Fibroblast of pulmonary artery (primary cell): ENCODE measurements around the gene FILIP1L.

Experiments used
- DNase-seq: peaks from one replicate; pipeline ENCODE4 v3.0.0-alpha.2; 2010; ENCODE audit warnings: low read depth
- H3K4me3 ChIP-seq: replicated peaks from 2 replicates; pipeline ENCODE4 v1.5.1; 2011; ENCODE audit warnings: low read depth, mild to moderate bottlenecking, control low read depth, low read length, moderate library complexity
- TF ChIP-seq, protein P1 (sequence below): IDR thresholded peaks from 2 replicates; pipeline ENCODE4 v1.5.1; 2011; ENCODE audit warnings: mild to moderate bottlenecking, control low read depth, low read length, inconsistent platforms; ENCODE audit errors: missing control alignments

The FILIP1L gene

DNA sequence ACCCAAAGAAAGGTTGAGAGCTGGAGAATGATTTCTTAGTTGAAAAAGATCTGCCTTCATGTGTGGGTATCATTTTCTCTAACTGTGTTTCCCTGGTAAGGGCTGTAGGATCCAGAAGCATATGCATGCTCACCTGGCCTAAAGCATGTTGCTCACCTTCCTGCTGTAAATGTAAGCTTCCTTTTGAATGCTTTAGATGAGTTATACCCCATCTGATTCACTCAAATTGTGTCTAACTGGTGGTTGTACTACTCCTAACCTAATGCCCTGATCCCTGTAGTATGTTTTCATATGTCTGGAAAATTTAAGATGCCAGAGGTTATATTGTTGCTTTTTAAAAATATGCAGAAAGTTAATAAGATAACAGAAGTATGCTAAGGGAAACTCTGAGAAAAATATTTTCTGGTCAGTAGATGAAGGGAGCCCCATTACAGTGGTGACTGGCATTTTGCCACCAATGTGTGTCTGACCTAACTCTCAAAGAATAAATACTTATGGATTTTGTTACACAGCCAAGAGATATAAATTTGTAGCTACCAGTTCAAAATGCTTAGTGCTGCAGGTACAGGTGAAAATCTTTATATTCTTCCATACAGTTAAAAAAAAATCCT is 7.7 kb downstream of the FILIP1L start:
- TF ChIP-seq, protein P1, sequence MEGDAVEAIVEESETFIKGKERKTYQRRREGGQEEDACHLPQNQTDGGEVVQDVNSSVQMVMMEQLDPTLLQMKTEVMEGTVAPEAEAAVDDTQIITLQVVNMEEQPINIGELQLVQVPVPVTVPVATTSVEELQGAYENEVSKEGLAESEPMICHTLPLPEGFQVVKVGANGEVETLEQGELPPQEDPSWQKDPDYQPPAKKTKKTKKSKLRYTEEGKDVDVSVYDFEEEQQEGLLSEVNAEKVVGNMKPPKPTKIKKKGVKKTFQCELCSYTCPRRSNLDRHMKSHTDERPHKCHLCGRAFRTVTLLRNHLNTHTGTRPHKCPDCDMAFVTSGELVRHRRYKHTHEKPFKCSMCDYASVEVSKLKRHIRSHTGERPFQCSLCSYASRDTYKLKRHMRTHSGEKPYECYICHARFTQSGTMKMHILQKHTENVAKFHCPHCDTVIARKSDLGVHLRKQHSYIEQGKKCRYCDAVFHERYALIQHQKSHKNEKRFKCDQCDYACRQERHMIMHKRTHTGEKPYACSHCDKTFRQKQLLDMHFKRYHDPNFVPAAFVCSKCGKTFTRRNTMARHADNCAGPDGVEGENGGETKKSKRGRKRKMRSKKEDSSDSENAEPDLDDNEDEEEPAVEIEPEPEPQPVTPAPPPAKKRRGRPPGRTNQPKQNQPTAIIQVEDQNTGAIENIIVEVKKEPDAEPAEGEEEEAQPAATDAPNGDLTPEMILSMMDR, result no peak
- DNase-seq, result peak; percentile 32
- H3K4me3 ChIP-seq, result no peak overlapping the region

DNA sequence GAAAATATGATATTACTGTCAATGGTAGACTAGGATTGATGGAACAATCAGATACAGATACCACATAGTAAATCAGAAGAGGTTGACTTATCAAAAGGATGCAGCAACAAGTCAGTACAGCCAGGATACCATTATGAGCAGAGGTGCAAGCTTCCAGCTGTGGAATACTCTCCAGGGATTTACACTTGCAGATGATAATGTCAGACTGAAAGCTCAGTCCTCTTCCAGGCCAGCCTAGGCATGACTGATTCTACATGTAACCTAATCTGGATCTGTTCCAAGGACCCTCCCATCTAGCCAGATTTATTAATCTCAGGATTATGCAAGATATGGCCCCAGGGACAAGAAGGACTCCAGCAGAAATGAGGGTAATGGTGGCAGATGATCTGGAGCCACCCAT is 8.2 kb downstream of the FILIP1L start:
- DNase-seq, result no peak
- H3K4me3 ChIP-seq, result no peak overlapping the region
- TF ChIP-seq, protein P1, result no peak

DNA sequence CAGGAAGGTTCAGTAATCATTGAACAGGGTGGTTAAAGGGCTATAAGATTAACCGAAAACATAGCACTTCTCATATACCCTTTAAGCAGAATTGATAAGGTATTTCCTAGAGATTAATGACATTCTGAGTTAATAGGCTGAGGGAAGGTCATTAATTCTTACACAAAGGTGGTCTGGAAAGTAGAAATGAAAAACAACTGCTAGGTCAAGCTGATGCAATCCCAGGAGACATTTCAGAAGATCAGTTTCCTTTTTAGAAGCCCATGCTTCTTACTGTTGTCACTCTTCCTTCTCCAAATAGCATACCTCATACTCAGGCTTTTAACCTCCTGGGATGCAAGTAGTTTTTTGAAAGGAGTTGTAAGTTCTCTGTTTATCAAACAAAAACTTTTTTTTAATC is 8.8 kb downstream of the FILIP1L start:
- TF ChIP-seq, protein P1, result no peak
- DNase-seq, result no peak

DNA sequence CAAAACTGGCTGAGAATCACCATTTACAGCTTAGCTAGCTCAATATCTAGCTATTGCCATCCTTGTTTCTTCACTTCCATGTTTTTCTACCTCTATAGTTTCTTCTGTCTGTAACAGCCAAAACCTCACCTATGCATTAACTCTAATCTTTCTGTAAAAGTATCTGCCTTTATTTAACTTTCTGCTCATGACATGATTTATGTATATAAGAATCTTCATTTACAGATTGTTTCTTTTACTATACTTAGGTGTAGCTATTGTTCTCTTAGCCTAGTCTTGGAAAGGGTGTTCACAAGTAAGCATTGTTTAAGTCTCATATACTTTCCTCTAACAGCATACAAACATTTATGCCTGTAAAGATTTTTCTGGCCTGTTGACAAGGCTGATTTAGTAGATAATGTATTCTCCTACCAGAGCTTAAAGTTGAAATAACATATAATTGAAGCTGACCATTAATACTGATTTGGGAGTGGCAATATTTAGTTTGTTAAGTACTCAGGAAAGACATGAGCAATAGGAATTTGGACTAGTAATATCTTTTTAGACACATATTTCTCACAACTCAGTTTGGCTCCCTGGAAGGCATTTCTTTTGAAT is 9.4 kb downstream of the FILIP1L start:
- no peak for DNase-seq
- TF ChIP-seq, protein P1, result no peak

More for the DNA sequence above, 8.8 kb downstream of the FILIP1L start:
- H3K4me3 ChIP-seq, result no peak overlapping the region

DNA sequence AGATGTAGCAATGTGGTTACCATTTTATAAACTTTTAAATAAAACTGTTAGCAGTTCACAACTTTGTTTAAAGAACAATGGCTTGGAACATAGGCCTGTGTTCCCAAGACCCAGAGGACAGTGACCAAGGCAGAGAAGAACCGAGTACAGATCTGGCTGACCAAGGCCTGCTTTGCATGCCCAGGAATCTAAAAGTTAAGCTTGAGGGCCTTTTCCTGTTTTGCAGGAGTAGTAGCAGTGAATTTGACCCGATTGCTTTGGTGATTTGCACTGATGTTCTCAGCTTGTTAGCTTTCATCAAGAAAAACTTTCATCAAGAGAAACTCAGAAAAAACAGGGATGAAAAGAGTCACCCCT is 9.9 kb downstream of the FILIP1L start:
- H3K4me3 ChIP-seq, result no peak overlapping the region
- no peak for DNase-seq
- TF ChIP-seq, protein P1, result no peak

More for the DNA sequence above, 9.4 kb downstream of the FILIP1L start:
- H3K4me3 ChIP-seq, result no peak overlapping the region

DNA sequence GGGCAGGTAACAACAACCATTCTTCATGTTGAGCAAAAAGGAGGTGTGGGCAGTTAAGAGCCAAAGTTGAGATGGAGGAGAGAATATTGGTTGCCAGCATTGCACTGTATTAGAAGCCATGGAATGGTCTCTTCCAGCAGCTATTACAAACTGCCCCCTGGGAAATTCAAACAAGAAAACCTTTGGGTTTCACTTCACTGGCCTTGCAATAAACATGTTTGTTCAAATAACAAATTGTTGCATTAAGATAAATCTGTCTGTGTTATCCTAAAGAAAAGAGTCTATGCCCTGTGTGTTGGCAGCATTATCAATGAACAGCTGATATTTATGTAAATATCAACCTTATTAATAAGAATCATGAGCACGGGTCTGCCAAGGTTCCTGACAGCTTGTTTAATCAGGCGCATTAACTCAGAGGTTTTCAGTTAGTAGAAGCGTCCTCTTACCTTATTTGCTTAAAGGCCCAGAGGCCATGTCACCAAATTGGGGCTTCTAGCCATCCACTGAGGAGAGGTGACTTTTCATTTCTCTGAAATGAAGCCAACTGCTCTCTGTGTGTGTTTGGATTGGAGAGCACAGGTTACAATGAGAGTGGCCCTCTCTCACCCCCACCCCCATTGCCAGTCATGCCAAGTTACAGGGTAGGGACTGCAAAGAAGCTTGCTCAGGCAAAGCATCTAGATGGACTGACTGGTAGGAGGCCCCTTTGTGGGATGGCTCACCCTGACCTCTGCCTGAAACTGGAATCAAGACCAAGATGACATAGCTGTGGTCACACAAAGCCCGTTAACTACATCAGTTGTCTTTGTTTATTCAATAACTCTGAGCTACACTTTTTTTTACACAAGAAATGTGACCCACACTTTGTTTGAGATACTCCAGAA is 10.5 kb downstream of the FILIP1L start:
- TF ChIP-seq, protein P1, result no peak
- peak; percentile 26 for DNase-seq
- no peak overlapping the region for H3K4me3 ChIP-seq
